Aortic smooth muscle cell (primary cell): ENCODE data around the gene HRH2. TPM values are rescaled to one million over a fixed set of nuclear protein-coding genes. Genes with fewer than 3 reads are reported as not detected.

Experiments
- total RNA-seq: library from RNA; depleted of rRNA; stranded (reverse); fragments of >200 nt; gene quantifications from 2 replicates; pipeline ENCODE4 v1.2.3, GENCODE V29; 2014

HRH2 gene, protein sequence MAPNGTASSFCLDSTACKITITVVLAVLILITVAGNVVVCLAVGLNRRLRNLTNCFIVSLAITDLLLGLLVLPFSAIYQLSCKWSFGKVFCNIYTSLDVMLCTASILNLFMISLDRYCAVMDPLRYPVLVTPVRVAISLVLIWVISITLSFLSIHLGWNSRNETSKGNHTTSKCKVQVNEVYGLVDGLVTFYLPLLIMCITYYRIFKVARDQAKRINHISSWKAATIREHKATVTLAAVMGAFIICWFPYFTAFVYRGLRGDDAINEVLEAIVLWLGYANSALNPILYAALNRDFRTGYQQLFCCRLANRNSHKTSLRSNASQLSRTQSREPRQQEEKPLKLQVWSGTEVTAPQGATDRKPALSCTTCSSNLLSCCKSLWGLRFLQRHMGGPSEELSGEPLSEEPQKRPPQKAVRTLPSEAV
- total RNA-seq: 0.93 and 1.2 TPM in 2 replicates

GRCh38 chr5:175657593-175658271, at the start of gene HRH2:
Gene HRH2, plus strand, starts transcription at chr5:175658071. Its CDS starts 25,163 bp downstream, at chr5:175683234.

Other genes starting within 250 kb of the HRH2 start
- 0.12 and 0.53 TPM in 2 replicates for gene DRD1, start 213.9 kb upstream of the HRH2 start, total RNA-seq
- 87.2 and 99.9 TPM in 2 replicates for gene SFXN1, start 179.5 kb upstream of the HRH2 start, total RNA-seq
- not detected in 2 replicates for gene CPLX2, start 213.5 kb downstream of the HRH2 start, total RNA-seq